PC-9 (cell line): ENCODE measurements around the gene DPP7.
"Not testable (repeated sequence)": the region's sequence is repeated elsewhere in the genome, so short reads cannot be mapped to it uniquely, and the experiment has no call there.

Experiments
- CTCF ChIP-seq: fragments of 200-600 bp; sonication (generic); conservative IDR thresholded peaks from 2 replicates; pipeline ENCODE4 v1.6.1; 2017; ENCODE audit warnings: mixed run types, antibody characterized with exemption, mild to moderate bottlenecking, moderate library complexity
- EZH2 ChIP-seq: fragments of 200-600 bp; sonication (generic); IDR thresholded peaks from 2 replicates; pipeline ENCODE4 v1.8.0; 2017; ENCODE audit warnings: antibody characterized with exemption, low read depth

DNA sequence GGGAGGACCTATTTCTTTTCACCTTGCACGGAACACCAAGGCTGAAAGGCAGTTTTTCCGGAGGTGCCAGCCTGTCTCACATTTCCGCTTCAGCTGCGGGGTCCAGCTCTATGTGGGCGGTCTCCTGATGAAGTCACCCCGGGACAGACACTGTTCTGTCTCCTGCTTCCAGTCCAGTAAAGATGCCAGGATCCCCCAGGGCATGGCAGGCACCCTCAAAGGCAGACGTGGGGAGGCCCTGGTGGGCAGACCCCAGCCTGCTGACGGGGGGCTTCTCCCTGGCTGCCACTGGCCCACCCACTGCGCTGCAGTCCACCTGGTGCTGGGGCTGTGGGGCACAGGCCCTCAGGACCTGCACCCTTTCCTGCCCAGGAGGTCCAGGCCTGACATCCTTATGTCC is 51.7 kb downstream of the DPP7 start:
- not testable (repeated sequence) for TF ChIP-seq CTCF, EZH2
